EL (cell line): Measurements from ENCODE around the gene EMB.
"Not testable (repeated sequence)": the region's sequence is repeated elsewhere in the genome, so short reads cannot be mapped to it uniquely, and the experiment has no call there.

ENCODE experiments used
- DNase-seq: peaks from one replicate; pipeline ENCODE4 v3.0.0-alpha.2; 2016

Gene EMB, protein sequence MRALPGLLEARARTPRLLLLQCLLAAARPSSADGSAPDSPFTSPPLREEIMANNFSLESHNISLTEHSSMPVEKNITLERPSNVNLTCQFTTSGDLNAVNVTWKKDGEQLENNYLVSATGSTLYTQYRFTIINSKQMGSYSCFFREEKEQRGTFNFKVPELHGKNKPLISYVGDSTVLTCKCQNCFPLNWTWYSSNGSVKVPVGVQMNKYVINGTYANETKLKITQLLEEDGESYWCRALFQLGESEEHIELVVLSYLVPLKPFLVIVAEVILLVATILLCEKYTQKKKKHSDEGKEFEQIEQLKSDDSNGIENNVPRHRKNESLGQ

DNA sequence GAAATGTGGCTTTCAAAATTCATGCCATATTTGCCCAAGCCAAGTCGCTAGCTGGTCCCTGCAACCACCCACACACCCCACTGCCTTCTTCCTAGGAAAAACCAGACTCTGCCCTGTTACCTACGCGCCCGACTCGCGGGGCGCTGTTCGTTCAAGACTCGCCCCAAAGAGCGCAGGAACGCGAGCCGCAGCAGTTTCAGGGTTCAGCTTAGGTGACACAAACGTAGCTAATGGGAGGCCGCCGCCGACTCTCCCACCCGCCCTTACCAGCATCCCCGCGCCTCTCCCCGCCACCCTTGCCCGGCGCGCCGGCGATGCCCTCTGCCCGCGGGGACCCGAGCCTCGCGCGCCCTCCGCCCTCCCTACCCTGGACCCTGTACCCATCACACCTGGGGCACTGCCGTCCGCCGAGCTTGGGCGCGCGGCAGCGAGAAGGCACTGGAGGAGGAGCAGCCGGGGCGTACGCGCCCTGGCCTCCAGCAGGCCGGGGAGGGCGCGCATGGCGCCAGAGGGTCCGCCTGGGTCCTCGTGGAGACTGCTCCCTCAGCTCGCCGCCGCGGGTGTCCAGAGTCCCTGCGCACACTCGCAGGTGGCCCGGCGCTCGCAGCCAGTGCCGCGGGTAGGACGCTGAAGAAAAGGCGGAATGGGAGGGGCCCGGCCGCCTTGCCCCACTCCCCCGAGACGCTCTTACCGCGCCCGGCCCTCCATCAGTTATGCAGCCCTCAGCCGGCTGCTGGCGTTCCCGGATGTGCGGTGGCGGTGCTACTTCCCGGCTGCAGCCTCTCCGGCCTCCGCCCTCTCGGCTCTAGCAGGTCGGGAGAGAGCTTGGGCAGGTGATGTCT lies at the start of gene EMB:
Gene EMB, minus strand, starts transcription at position 638 of the 842 bp plus-strand sequence. Its CDS starts 137 bp downstream, at position 501.
- peak; percentile 29 for DNase-seq

DNA sequence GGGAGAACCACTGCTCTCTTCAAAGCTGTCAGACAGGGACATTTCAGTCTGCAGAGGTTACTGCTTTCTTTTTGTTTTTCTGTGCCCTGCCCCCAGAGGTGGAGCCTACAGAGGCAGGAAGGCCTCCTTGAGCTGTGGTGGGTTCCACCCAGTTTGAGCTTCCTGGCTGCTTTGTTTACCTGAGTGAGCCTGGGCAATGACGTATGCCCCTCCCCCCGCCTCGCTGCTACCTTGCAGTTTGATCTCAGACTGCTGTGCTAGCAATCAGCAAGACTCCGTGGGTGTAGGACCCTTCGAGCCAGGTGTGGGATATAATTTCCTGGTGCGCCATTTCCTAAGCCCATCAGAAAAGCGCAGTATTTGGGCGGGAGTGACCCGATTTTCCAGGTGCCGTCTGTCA lies 48.4 kb upstream of the EMB start:
- DNase-seq = not testable (repeated sequence)

DNA sequence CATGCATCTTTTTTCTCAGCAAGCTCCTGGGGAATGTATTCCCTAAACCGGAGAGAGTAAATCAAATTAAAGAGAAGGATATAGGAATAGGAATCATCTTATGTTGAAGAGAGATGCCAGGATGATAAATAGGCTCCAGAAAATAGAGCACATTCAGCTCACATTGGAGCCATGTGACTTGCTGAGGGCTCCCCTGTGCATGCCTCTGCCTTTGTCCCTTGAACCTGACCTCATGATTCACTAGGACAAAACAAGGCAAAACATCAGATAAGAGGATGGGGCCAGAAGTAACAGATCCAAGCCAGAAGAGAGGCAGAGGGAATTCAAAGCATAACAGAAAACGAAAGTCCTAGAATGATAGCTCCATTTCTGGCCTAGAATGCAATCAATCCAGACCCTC lies 37.7 kb upstream of the EMB start:
- DNase-seq = not testable (repeated sequence)

DNA sequence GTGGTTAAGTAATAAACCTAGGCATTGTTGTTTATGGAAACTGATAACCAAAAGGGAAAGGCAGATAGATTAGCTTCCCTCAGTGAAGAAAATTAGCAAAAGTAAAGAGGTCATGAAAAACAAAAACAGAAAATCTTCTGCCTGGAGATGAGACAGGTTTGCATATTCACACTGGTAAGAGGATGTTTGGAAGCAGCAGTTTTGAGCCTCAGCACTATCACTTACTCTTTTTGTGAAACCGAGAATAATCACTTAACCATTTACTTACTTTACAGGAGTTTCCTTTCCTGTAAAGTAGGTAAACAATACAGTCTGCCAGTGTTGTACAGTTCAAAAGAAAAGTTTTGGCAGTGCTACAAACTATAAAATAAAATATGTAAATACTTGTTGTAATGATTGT lies 35.5 kb upstream of the EMB start:
- DNase-seq = no peak

DNA sequence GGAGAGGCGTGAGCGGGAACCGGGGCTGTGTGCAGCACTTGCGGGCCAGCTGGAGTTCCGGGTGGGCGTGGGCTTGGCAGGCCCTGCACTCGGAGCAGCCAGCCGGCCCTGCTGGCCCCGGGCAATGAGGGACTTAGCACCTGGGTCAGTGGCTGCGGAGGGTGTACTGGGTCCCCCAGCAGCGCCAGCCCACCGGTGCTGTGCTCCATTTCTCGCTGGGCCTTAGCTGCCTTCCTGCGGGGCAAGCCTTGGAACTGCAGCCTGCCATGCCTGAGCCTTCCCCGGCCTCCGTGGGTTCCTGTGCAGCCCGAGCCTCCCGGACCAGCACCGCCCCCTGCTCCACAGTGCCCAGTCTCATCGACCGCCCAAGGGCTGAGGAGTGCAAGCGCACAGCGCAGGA lies 23.9 kb upstream of the EMB start:
- DNase-seq = not testable (repeated sequence)

DNA sequence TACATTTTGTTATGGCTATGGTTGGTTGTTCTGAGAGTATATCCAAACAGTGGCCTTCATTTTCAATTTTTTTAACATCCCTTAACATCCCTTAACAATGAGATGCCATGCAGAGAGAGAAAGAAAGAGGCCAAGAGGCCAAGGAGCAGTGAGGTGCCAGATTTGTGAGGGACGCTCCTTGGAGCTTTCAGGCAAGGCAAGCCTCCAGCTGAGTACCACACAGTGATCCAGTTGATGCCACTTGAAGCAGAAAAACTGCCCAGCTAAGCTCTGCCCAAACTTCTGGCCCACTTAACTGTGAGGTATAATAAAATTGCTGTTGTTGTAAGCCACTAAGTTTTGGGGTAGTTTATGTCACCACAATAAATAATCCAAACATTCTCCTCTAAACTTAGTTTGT lies 22.6 kb upstream of the EMB start:
- DNase-seq = no peak

DNA sequence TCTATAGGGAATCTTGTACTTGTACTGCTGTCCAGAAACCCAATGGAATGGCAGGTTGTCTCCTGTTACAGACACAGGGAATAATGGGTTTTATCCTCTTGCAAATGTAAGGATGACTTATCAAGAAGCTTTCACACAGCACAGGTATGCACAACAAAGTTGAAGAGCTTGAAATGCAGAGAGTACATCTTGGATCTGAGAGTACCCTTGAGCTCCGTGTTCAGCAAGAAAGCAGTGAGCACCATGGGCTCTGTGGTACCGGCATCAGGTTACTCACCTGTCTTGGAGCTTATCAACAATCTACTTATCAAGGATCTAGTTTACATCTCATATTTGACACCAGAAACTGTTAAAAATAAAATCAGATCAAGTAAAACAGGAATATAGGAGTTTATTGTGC lies 22.0 kb upstream of the EMB start:
- no peak for DNase-seq

DNA sequence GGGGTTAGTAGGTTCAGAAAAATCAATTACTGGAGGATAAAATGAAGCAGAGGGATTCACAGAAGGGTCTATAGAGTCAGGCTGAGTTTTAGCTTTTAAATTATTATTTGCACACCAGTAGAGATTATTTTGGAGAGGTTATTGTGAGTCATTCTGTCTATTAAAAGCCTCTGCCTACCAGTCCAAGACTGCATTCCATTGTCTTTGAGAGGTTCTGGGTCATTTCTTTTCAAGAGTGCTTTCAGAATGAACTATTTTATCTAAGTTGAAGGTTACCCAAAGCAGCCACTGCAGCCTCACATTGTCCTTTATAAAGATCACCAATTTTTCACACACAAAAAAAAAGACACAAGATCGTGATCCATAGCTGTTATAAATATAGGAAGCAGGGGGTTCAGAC lies 21.5 kb upstream of the EMB start:
- peak; percentile 2 for DNase-seq

DNA sequence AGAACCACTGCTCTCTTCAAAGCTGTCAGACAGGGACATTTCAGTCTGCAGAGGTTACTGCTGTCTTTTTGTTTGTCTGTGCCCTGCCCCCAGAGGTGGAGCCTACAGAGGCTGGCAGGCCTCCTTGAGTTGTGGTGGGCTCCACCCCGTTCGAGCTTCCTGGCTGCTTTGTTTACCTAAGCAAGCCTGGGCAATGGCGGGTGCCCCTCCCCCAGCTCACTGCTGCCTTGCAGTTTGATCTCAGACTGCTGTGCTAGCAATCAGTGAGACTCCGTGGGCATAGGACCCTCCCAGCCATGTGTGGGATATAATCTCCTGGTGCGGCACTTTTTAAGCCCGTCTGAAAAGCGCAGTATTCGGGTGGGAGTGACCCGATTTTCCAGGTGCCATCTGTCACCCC lies 17.3 kb upstream of the EMB start:
- DNase-seq = not testable (repeated sequence)

DNA sequence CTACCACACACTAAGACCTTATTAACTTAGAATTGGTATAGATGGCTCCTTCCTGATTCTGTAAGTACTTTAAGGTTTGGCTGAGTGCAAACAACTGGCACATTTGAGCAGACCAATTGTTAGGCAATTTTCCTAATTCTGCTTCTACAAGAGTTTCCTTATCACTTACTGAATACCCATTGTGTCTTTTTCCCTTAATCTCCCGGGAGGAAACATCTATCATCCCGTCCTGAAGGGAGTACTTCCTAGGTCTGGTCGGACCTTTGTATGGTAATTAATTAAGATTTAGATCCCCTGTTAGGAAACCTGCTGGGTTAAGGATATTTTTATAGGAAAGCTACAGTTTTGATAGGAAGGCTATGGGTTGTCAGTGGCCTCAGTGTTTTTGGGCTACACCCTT lies 8.2 kb upstream of the EMB start:
- not testable (repeated sequence) for DNase-seq

DNA sequence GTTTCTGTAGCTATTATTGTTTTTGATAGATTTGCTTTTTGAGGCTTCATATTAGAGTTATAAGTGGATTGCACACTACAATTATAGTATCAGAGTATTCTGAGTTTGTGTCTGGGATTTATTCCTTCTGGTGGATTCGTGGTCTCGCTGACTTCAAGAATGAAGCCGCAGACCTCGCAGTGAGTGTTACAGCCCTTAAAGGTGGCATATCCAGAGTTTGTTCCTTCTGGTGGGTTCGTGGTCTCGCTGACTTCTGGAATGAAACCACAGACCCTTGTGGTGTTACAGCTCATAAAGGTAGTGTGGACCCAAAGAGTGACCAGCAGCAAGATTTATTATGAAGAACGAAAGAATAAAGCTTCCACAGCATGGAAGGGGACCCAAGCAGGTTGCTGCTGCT lies 6.9 kb upstream of the EMB start:
- no peak for DNase-seq

DNA sequence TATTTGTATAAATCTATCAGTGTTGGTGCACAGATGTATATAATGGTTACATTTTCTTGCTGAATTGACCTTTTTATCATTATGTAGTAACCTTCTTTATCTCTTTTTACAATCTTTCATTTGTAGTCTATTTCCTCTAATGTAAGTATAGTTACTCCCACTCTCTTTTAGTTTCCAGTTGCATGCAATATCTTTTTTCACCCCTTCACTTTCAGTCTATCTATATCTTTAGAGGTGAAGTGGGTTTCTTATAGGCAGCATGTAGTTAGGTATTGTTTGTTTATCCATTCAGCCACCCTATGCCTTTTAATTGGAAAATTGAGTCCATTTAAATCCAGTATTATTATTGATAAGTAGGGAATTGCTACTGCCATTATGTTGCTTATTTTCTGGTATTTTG lies 6.1 kb upstream of the EMB start:
- DNase-seq = no peak

DNA sequence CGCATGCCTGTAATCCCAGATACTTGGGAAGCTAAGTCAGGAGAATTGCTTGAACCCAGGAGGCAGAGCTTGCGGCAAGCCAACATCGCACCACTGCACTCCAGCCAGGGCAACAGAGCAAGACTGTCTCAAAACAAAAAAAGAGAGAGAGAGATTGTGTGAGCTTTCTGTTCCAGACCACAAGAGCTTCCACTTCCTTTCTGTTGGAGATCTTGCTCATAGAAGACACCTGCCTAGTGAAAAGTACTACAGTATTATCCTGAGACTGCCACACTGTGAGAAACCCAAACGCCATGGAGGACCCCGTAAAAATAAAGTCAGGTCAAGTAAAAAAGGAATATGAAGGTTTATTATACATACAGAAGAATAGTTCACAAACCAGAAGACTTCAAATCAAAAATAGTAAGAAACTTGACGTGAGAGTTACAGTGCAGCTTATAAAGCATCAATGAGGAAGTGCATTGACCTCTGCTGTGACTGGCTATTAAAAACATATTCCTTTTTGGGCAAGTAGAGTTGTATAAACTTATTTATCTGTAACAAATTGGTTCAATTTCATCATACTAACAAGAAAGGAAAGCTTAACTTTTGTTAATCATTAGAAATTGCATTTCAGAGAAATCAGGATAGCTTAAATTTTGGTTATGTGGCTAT lies 4.3 kb upstream of the EMB start:
- no peak for DNase-seq

DNA sequence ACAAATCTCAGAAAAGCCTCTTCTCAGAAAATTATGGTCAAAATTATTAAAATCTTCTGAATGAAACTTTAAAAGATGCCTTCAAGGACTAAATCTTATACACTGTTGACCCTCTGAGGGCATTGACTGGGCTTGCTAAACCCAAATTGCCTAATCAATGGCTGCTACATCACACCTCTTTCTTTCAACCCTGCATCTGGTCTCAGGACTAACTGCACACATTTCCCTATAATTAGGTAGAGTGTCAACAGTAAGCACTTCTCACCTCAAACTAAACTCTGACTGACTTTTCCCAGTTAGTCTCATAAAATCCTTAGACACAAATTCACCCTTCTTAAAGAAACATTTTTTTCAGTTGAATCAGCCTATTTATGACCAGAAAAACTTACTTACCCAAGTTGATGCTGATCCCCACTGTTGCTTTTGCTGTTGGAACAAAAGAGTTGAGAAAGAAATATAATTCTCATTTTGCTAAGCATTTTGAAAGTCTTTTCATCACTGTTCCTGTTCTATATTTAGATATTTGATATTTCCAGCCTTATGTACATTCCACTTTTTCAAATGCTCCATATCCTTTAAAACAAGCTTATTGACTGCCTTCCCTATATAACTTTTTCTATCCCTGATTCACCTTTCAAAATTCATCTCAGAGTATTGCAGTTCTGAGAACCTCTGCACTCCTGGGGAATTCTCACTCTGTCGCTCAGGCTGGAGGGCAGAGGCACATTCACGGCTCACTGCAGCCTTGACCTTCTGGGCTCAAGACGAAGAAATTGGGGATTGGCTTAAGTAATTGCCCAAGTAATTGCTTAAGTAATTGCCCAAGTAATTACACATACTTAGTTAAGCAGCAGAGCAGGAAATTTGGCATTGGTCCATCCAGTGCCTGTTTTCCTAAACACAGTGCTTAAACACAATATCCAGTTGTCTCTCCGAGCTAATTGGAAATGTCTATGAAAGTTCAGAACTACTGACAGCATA lies 1.8 kb upstream of the EMB start:
- DNase-seq = peak; percentile 17

DNA sequence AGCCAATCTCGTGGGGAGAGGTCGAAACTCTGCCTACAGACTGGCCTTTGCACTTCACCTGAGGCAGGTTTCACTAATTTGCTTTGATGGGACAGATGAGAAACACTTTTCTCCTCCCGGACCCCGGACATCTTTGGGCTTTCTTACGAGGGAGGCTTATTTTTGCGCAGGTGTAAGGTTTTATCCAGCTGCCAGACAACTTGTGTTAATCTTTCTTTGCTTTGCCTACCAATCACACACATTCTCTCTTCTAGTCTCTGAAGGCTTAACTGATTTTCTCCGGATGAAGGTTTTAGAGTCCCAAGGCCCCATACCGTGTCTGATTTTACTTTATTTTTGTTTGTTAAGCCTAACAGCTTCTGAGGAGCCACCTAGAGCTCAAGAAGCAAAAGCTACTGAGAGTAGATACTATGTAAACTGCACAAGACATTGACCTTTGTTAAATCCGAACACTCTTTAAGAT lies 436 bp upstream of the EMB start:
- no peak for DNase-seq

DNA sequence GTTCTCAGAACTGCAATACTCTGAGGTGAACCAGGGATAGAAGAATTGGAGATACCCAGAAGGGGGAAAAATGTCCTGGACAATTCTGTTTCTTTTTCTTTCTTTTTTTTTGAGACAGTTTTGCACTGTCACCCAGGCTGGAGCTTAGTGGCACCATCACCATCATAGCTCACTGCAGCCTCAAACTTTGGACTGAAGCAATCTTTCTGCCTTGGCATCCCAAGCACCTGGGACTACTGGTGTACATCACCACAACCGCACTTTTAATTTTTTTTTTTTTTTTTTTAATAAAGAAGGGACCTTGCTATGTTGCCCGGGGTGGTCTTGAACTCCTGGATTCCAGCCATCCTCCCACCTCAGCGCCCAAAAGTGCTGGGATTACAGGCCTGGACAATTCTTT lies 1.9 kb downstream of the EMB start:
- DNase-seq = no peak

DNA sequence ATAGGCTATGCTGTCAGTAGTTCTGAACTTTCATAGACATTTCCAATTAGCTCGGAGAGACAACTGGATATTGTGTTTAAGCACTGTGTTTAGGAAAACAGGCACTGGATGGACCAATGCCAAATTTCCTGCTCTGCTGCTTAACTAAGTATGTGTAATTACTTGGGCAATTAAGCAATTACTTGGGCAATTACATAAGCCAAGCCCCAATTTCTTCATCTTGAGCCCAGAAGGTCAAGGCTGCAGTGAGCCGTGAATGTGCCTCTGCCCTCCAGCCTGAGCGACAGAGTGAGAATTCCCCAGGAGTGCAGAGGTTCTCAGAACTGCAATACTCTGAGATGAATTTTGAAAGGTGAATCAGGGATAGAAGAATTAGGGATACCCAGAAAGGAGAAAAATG lies 3.0 kb downstream of the EMB start:
- not testable (repeated sequence) for DNase-seq

DNA sequence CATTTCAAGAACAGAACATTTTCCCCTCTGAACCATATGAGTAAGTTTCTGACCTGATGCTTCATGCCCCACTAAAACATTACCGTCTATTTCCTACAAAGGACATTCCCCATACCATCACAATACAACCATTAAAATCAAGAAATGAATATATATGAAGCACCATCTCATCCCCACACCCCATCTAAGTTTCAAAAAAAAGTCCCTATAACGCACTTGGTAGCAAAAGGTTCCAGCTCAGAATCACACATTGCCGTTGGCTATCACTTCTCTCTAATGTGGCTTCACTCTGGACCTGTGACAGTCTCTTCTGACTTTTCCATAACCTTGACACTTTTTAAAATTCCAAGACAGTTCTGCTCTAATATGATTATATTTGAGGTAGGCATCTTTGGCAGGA lies 5.9 kb downstream of the EMB start:
- DNase-seq = no peak

DNA sequence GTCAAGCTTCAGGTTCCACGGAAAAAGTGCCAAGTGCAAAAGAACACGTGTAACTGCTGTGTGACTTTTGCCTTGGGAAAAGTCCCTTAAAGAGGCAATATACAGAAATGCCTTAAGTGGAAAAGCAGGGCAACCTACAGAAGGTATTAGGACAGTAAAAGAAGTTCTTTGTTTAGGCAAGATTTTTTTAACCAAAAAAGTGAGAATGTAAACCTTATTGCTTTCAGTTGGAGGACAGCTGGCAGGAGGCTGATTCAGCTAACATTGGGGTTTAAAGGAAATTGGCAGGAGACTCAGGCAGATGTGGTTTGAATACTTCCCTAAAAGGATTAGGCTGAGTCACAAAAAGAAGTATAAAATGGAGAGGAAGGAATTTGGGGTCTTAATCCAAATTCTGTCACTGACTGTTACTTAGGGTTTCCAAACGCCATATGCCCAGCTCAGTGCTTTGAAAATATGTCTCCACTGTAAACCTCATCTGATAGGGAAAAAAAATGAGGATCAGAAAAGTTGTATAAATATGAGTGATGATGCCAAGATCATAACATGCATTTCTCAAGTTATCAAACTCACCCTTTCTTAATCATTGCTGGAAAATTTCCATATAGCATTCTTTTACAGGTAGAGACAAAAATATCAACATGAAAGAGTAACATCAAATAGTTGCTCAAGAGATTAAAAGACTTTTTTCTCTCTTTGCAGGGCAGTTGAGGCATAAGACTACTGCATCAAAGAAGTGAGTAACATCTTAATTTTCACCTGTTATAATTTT lies 9.8 kb downstream of the EMB start:
- peak; percentile 18 for DNase-seq

DNA sequence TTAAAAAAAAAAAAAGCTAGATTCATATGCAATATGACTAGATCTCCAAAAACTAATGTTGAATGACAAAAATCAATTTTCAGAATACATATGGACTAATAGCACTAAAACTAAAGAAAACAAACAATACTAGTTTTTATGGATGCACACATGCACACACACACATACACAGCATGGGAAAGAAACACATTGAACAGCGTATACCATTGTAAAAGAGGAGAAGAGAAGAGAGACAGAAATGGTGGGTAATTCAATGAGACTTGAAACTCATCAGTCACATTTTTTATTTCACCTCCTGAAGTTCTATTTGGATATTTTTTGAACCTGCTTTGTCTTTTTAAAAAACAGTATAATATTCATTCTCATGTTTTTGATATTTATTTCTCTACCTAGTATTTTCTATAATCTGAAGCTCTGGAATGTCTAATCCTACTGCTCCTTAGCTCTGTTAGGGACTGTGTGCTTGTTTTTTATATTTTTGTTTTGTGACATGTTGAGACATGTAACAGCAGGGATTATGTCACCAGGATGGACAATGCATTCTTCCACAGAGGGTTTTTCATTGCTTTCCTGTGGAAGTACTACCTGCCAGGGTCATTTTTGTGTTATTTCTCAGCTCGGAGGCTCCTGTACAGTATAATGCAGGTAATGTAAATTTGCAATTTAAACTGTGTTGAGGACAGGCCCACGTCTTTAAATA lies 17.8 kb downstream of the EMB start:
- not testable (repeated sequence) for DNase-seq
